Measurements from ENCODE around the gene CA11. TPM values are rescaled to one million over a fixed set of nuclear protein-coding genes. Genes with fewer than 3 reads are reported as not detected.
A peak's percentile ranks its signal among the peaks of the same experiment; 100 is the strongest.

The CA11 gene
- total and polyA plus RNA-seq, 9 of the 15 experiments (the other 6 are each of a cell fraction or from before 2014, with no cell fraction given), result 2.9 to 19.9 (median 8.3) TPM

- no peak for TF ChIP-seq ZNF318 (IDR thresholded peaks at IDR 0.05; ENCODE audit: borderline replicate concordance in 1 of 2, low read depth in 1 of 2)
- TF ChIP-seq HBP1 (CRISPR knock-in tag; IDR thresholded peaks at IDR 0.05), result no peak
- TF ChIP-seq STAT6 (CRISPR knock-in tag; IDR thresholded peaks at IDR 0.05), result 0 out of 2 replicates have a peak, but pooled peaks have one; percentile 62
- TF ChIP-seq TFAP4 (CRISPR knock-in tag; IDR thresholded peaks at IDR 0.05; ENCODE audit: borderline replicate concordance), result peak; percentile 84
- TF ChIP-seq NR0B1 (IDR thresholded peaks at IDR 0.05; ENCODE audit: partially characterized antibody), result no peak
- no peak for TF ChIP-seq PHF20 (IDR thresholded peaks at IDR 0.05; ENCODE audit: partially characterized antibody)
- TF ChIP-seq ZNF311 (CRISPR knock-in tag; IDR thresholded peaks at IDR 0.05), result no peak
- no peak for TF ChIP-seq ZNF551 (CRISPR knock-in tag; IDR thresholded peaks at IDR 0.05)
- peak in 1 of 2 experiments; percentile 95; a peak in 1 of 4 replicates for TF ChIP-seq FOXA3 (CRISPR knock-in tag; conservative IDR thresholded peaks at IDR 0.05 in 1 of 2, IDR thresholded peaks at IDR 0.05 in 1 of 2)
- no peak for TF ChIP-seq PTBP1 (IDR thresholded peaks at IDR 0.05; ENCODE audit: low read depth, low read length)
- TF ChIP-seq ILF3 (IDR thresholded peaks at IDR 0.05; ENCODE audit: borderline replicate concordance), result no peak
- TF ChIP-seq SMARCC2 (IDR thresholded peaks at IDR 0.05; ENCODE audit: low read depth), result no peak
Measured at GRCh38 chr19:48637449-48637947, 8.5 kb downstream of the CA11 start (continued).

All from K562 (cell line).